HG03175 (cell line): ENCODE measurements around the gene NFIC.
"Not testable (repeated sequence)": the region's sequence is repeated elsewhere in the genome, so short reads cannot be mapped to it uniquely, and the experiment has no call there.

Source experiments
- ATAC-seq: cut with Tn5 transposase; IDR thresholded peaks from one replicate; pipeline ENCODE4 v1.9.1; 2021; ENCODE audit warnings: mild to moderate bottlenecking, moderate library complexity; ENCODE audit not compliant: unreplicated experiment

The NFIC gene

GRCh38 chr19:3365836-3366752 lies at the start of gene NFIC:
Gene NFIC (plus strand): TSS chr19:3366583. CDS start chr19:3366637, 54 bp downstream.
- no peak for ATAC-seq

GRCh38 chr19:3316659-3317207 lies 49.6 kb upstream of the NFIC start:
- no peak for ATAC-seq

- no peak for ATAC-seq
Measured at GRCh38 chr19:3319643-3320353, 46.6 kb upstream of the NFIC start.

GRCh38 chr19:3320354-3320670 lies 46.1 kb upstream of the NFIC start:
- ATAC-seq: no peak

GRCh38 chr19:3320853-3321252 lies 45.5 kb upstream of the NFIC start:
- no peak for ATAC-seq

- no peak for ATAC-seq
Measured at GRCh38 chr19:3321696-3322095, 44.7 kb upstream of the NFIC start.

- ATAC-seq: no peak
Measured at GRCh38 chr19:3322199-3322978, 44.0 kb upstream of the NFIC start.

- ATAC-seq: no peak
Measured at GRCh38 chr19:3323026-3323425, 43.4 kb upstream of the NFIC start.

GRCh38 chr19:3323658-3324057 lies 42.7 kb upstream of the NFIC start:
- no peak for ATAC-seq

- ATAC-seq: no peak
Measured at GRCh38 chr19:3324405-3324856, 42.0 kb upstream of the NFIC start.

GRCh38 chr19:3325451-3325850 lies 40.9 kb upstream of the NFIC start:
- ATAC-seq: no peak

GRCh38 chr19:3328743-3329142 lies 37.6 kb upstream of the NFIC start:
- ATAC-seq: no peak

- no peak for ATAC-seq
Measured at GRCh38 chr19:3330047-3330446, 36.3 kb upstream of the NFIC start.

- ATAC-seq: not testable (repeated sequence)
Measured at GRCh38 chr19:3332232-3332631, 34.2 kb upstream of the NFIC start.

GRCh38 chr19:3333020-3333583 lies 33.3 kb upstream of the NFIC start:
- no peak for ATAC-seq

- no peak for ATAC-seq
Measured at GRCh38 chr19:3333662-3334061, 32.7 kb upstream of the NFIC start.

GRCh38 chr19:3334749-3335430 lies 31.5 kb upstream of the NFIC start:
- ATAC-seq: not testable (repeated sequence)

- ATAC-seq: no peak
Measured at GRCh38 chr19:3335431-3336350, 30.7 kb upstream of the NFIC start.

- ATAC-seq: no peak
Measured at GRCh38 chr19:3336351-3336679, 30.1 kb upstream of the NFIC start.
